Fibroblast of skin of right quadriceps (primary cell): ENCODE data around the gene PRKAG1.

Experiments
- DNase-seq: peaks from one replicate; pipeline ENCODE4 v3.0.0-alpha.2; 2013

The PRKAG1 gene

GRCh38 chr12:48960834-48961233, 57.7 kb downstream of the PRKAG1 start:
- DNase-seq: no peak

DNA sequence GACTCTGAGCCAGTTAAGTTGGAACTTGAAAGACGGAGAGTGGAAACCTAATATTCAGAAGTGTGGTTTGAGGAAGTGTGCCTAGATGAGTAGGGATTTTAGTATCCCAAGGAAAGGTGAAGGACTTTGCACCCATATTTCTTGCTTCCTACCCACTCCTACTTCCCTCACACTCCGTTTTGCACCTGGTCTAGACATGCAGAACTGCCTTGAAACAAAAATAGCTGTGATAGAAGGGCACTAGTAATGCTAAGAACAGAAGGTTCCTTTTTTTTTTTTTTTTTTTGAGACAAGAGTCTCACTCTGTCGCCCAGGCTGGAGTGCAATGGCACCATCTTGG, 60.6 kb downstream of the PRKAG1 start:
- DNase-seq: no peak

DNA sequence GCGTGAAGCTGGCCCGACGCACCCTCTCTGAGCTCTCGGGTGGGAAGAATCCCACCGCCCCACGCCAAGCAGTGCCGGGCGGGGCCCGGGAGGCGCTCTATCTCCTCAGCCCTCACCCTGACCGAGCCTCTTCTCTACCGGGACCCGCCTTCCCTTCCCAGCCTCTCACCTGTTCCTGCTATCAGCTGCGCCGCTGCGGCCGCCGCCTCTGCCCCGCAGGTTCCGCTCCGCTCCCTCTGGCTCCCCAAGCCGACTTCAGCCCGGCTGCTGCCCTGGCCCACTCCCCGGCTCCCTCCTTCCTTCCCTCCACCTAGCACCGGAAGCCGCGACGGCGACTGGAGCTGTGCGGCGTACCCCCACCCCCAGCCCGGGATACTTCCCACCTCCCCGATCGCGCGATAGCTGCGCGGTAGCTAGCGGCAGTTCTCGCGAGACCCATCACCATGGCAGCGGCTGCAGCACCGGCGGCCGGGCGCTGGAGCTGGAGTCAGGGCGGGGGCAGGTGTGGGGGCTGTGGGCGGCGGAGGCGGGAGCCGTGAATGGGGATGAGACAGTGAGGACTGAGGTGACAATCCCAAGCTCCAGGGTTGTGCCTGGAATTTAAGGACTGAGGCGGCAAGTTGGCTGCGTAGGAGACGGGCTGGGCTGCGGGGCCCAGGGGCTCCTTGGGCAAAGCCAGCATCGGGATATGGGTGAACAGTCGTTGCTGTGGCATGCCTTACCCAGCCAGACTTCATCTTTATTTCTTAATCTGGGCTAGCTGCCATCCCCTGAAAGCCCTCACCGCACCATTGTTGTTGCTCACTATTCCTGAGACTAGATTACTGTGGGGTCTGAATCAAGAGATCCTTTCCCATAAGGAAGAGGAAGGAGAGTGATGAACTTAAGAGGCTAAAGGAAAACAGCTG, 61.2 kb downstream of the PRKAG1 start, which contains the start of gene ARF3:
Gene ARF3, minus strand, starts transcription at position 347 of the 908 bp plus-strand sequence. CDS start 16,392 bp downstream, outside the sequence.
- DNase-seq: peak; percentile 92

- peak; percentile 96 for DNase-seq
Measured at GRCh38 chr12:48956279-48957140, 62.1 kb downstream of the PRKAG1 start.

DNA sequence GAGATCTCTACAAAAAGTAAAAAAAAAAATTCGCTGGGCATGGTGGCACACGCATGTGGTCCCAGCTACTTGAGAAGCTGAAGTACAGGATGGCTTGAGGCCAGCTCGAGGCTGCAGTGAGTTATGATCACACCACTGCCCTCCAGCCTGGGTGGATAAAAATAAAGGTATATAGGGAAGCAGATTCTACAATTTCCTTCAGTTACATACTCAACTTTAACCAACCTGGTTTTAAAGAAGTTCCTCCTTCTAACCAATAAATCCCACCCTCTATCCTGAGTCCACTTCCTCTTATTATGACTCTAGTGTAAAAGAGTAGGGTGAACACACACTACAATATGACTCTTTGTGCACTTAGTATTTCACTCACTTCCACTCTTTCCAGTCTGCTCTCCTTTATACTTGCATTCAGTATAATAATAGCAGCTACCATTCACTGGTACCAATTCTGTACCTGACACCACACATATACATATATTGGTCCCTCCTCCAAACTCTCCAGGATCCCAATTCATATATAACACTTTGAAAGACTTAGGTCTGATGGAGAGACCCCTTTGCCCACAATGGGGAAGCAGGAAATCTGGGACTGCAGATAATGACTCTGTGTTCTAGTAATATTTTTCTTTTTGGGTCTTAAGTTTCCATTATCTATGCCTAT, 63.6 kb downstream of the PRKAG1 start:
- DNase-seq: no peak

DNA sequence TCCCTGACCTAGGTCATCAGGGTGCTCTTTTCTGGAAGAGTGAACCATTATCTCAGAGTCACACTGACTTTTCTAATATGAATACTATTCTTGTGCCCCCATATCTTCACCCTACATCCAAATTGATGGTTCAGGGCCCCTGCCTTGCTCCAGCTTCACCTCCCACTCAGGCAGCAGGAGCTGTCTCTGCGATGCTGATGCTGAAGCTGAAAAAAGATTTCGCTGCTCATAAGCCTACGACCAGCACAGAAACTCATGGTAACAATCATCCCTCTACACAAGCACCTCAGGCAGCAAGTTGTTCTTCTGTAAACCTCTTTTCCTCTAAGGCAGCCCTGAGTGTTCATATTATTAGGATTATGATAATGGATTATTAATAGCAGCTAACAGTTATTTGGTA, 64.5 kb downstream of the PRKAG1 start:
- DNase-seq: no peak

GRCh38 chr12:48952691-48953090, 65.9 kb downstream of the PRKAG1 start:
- DNase-seq: no peak
